Stimulated activated CD4-positive, alpha-beta T cell treated with anti-CD3 and anti-CD28 coated beads, Interleukin-15, amount 100 ng/mL, for 24 hours (primary cell): Measurements from ENCODE around the gene BDP1.
"Not testable (repeated sequence)": the region's sequence is repeated elsewhere in the genome, so short reads cannot be mapped to it uniquely, and the experiment has no call there.

Experiments used
- DNase-seq: peaks from one replicate; pipeline ENCODE4 v3.0.0-alpha.2; 2020

BDP1 gene

GRCh38 chr5:71575588-71575987 lies 120.1 kb downstream of the BDP1 start:
- not testable (repeated sequence) for DNase-seq

- DNase-seq = no peak
Observed at GRCh38 chr5:71576241-71576640, 120.8 kb downstream of the BDP1 start.

GRCh38 chr5:71577839-71578238 lies 122.4 kb downstream of the BDP1 start:
- DNase-seq = not testable (repeated sequence)

- no peak for DNase-seq
Observed at GRCh38 chr5:71582945-71583584, 127.6 kb downstream of the BDP1 start.

GRCh38 chr5:71586052-71586940 lies 130.8 kb downstream of the BDP1 start:
- DNase-seq = no peak

GRCh38 chr5:71586941-71587765 lies 131.7 kb downstream of the BDP1 start, which contains the start of gene MCCC2:
MCCC2 (plus strand) TSS chr5:71587340; CDS start chr5:71587426, 86 bp downstream.
- DNase-seq = peak; percentile 98

- DNase-seq = peak; percentile 18
Observed at GRCh38 chr5:71587766-71588532, 132.5 kb downstream of the BDP1 start.

GRCh38 chr5:71588533-71588885 lies 133.1 kb downstream of the BDP1 start:
- DNase-seq = no peak

GRCh38 chr5:71589903-71590302 lies 134.5 kb downstream of the BDP1 start:
- DNase-seq = no peak

GRCh38 chr5:71591100-71591499 lies 135.6 kb downstream of the BDP1 start:
- no peak for DNase-seq

GRCh38 chr5:71596169-71596568 lies 140.7 kb downstream of the BDP1 start:
- DNase-seq = no peak

- DNase-seq = no peak
Observed at GRCh38 chr5:71597001-71597400, 141.6 kb downstream of the BDP1 start.

GRCh38 chr5:71600783-71601182 lies 145.3 kb downstream of the BDP1 start:
- no peak for DNase-seq

GRCh38 chr5:71601222-71602026 lies 146.0 kb downstream of the BDP1 start:
- peak; percentile 75 for DNase-seq

- DNase-seq = not testable (repeated sequence)
Observed at GRCh38 chr5:71609916-71610315, 154.5 kb downstream of the BDP1 start.

- no peak for DNase-seq
Observed at GRCh38 chr5:71615809-71616208, 160.4 kb downstream of the BDP1 start.
